A549 (cell line): ENCODE measurements around the gene AGAP3. TPM values are rescaled to one million over a fixed set of nuclear protein-coding genes. Genes with fewer than 3 reads are reported as not detected.

Experiments
- ATAC-seq, 2 experiments: fragments of 200-7000 bp in 1 of 2; fragments of >200 bp in 1 of 2; cut with Nextera tagmentation in 1 of 2; cut with Tn5 transposase in 1 of 2; 3 replicates each; pipeline versions ENCODE4 v1.8.0 to v1.9.1; 2018 to 2020; ENCODE audit warnings: mild to moderate bottlenecking in 1 of 2, moderate library complexity in 1 of 2
- CTCF ChIA-PET: fragments of 300-600 bp; sonication (Branson Sonifier 250); formaldehyde crosslinking; extraction: SDS; loops from one replicate; lab custom pipeline; 2021; ENCODE audit warnings: antibody characterized with exemption, inconsistent platforms; lab: Yijun Ruan, JAX
- POLR2A ChIA-PET: fragments of 350-600 bp; formaldehyde crosslinking; extraction: SDS; loops from one replicate; lab custom pipeline; 2021; ENCODE audit warnings: antibody characterized with exemption, inconsistent platforms; lab: Yijun Ruan, JAX
- DNase-seq, 2 experiments: peaks; one replicate each; pipeline versions ENCODE4 v3.0.0 to v3.0.0-alpha.2; 2011 to 2016; ENCODE audit warnings: low read depth in 1 of 2, low spot score in 1 of 2
- FAIRE-seq: peaks from 2 replicates; lab custom pipeline; 2011; peaks lifted over from hg19 to GRCh38; lab: Jason Lieb, UNC
- H3K27ac ChIP-seq, 2 experiments: fragments of >200 bp; sonication (Bioruptor Twin); formaldehyde crosslinking; 3 replicates each; pipeline ENCODE4 v1.5.1; 2016 to 2017
- H3K4me1 ChIP-seq: fragments of >200 bp; sonication (Bioruptor Twin); formaldehyde crosslinking; 3 replicates; pipeline ENCODE4 v1.6.1; 2016
- H3K4me2 ChIP-seq: fragments of >200 bp; sonication (Bioruptor Twin); formaldehyde crosslinking; 3 replicates; pipeline ENCODE4 v1.6.1; 2016
- H3K4me3 ChIP-seq: fragments of >200 bp; sonication (Bioruptor Twin); formaldehyde crosslinking; 3 replicates; pipeline ENCODE4 v1.5.1; 2016
- H3K9me3 ChIP-seq: fragments of >200 bp; sonication (Bioruptor Twin); formaldehyde crosslinking; 3 replicates; pipeline ENCODE4 v1.6.1; 2016
- BHLHE40 ChIP-seq: IDR thresholded peaks from 2 replicates; pipeline ENCODE4 v1.6.1; 2012; ENCODE audit warnings: low read depth, low read length, inconsistent platforms
- CBX8 ChIP-seq: fragments of 200-600 bp; sonication (generic); IDR thresholded peaks from 2 replicates; pipeline ENCODE4 v1.6.1; 2016
- ELK1 ChIP-seq: fragments of 150-350 bp; IDR thresholded peaks from 2 replicates; pipeline ENCODE4 v1.6.1; 2014; ENCODE audit warnings: low read depth, mild to moderate bottlenecking, low read length
- FOSL2 ChIP-seq, 2 experiments: fragments of 450-650 bp in 1 of 2; fragments of >200 bp in 1 of 2; sonication (Bioruptor Twin) in 1 of 2; formaldehyde crosslinking; IDR thresholded peaks; 2 replicates each; pipeline versions ENCODE4 v1.5.0 to v1.6.1; 2016 to 2020; ENCODE audit warnings: mild to moderate bottlenecking in 1 of 2, moderate library complexity in 1 of 2
- GATA3 ChIP-seq: IDR thresholded peaks from 2 replicates; pipeline ENCODE4 v1.6.1; 2012; ENCODE audit warnings: borderline replicate concordance
- HOXA7 ChIP-seq: fragments of 250-450 bp; sonication (Bioruptor Pico); IDR thresholded peaks from 2 replicates; pipeline ENCODE4 v1.5.0; 2020; ENCODE audit warnings: mild to moderate bottlenecking, moderate library complexity
- HOXB13 ChIP-seq: fragments of 250-450 bp; sonication (Bioruptor Pico); IDR thresholded peaks from 2 replicates; pipeline ENCODE4 v1.5.0; 2020; ENCODE audit warnings: low read depth, mild to moderate bottlenecking, moderate library complexity
- HOXB5 ChIP-seq: fragments of 250-450 bp; sonication (Bioruptor Pico); IDR thresholded peaks from 2 replicates; pipeline ENCODE4 v1.5.0; 2020; ENCODE audit warnings: mild to moderate bottlenecking, moderate library complexity
- JUN ChIP-seq, 2 experiments: fragments of >200 bp; sonication (Bioruptor Twin); formaldehyde crosslinking; IDR thresholded peaks; 2 replicates in 1 of 2; 3 replicates in 1 of 2; pipeline ENCODE4 v1.6.1; 2016 to 2017
- JUNB ChIP-seq: fragments of >200 bp; sonication (Bioruptor Twin); formaldehyde crosslinking; IDR thresholded peaks from 2 replicates; pipeline ENCODE4 v1.6.1; 2016
- MAX ChIP-seq: IDR thresholded peaks from 2 replicates; pipeline ENCODE4 v1.6.1; 2012
- NPAS2 ChIP-seq: fragments of 250-450 bp; sonication (Bioruptor Pico); IDR thresholded peaks from 2 replicates; pipeline ENCODE4 v1.8.0; 2022; ENCODE audit warnings: mild to moderate bottlenecking, moderate library complexity, borderline replicate concordance
- PHF8 ChIP-seq: fragments of 200-600 bp; sonication (generic); IDR thresholded peaks from 2 replicates; pipeline ENCODE4 v1.6.1; 2016; ENCODE audit warnings: low read depth, mild to moderate bottlenecking, antibody characterized with exemption, moderate library complexity, borderline replicate concordance
- POLR2A ChIP-seq: IDR thresholded peaks from 2 replicates; pipeline ENCODE4 v1.6.1; 2012; ENCODE audit warnings: mild to moderate bottlenecking, low read length
- POLR2AphosphoS2 ChIP-seq: conservative IDR thresholded peaks from 2 replicates; pipeline ENCODE4 v1.6.1; 2012; ENCODE audit warnings: low read length, improper control_type of control experiment, inconsistent platforms
- TP53 ChIP-seq: fragments of 250-450 bp; sonication (Bioruptor Pico); IDR thresholded peaks from 2 replicates; pipeline ENCODE4 v1.5.0; 2021; ENCODE audit warnings: mild to moderate bottlenecking, moderate library complexity
- ZFP36 ChIP-seq: fragments of 450-650 bp; IDR thresholded peaks from 2 replicates; pipeline ENCODE4 v1.6.1; 2014; ENCODE audit warnings: borderline replicate concordance; ENCODE audit not compliant: partially characterized antibody
- ZNF302 ChIP-seq: fragments of 250-450 bp; sonication (Bioruptor Pico); IDR thresholded peaks from 2 replicates; pipeline ENCODE4 v1.9.0; 2021; ENCODE audit warnings: inconsistent platforms, mild to moderate bottlenecking, moderate library complexity
- WGBS: methylation state at CpG from one replicate; pipeline ENCODE4 v1.1.6; 2017; ENCODE audit errors: missing lambda C conversion rate; 5-methylcytosine and 5-hydroxymethylcytosine counted together
- polyA plus RNA-seq, 4 experiments: library from polyadenylated mRNA; depleted of rRNA in 3 of 4; stranded (reverse); fragments of >200 nt; fragmentation: RNase III in 1 of 4; extraction: RNeasy Plus Mini Kit Qiagen cat#74134 plus additional on column Dnase treatment in 1 of 4; gene quantifications; 2 replicates in 3 of 4; 3 replicates in 1 of 4; pipeline ENCODE4 v1.2.3, GENCODE V29; 2011 to 2017
- TF ChIP-seq, protein P1 (sequence below): IDR thresholded peaks from 2 replicates; pipeline ENCODE4 v1.6.1; 2012; ENCODE audit warnings: low read depth, borderline replicate concordance

Gene AGAP3
- polyA plus RNA-seq, 2 of the 4 experiments (the other 2 are of a cell fraction) = 33.8 to 45.9 TPM

DNA sequence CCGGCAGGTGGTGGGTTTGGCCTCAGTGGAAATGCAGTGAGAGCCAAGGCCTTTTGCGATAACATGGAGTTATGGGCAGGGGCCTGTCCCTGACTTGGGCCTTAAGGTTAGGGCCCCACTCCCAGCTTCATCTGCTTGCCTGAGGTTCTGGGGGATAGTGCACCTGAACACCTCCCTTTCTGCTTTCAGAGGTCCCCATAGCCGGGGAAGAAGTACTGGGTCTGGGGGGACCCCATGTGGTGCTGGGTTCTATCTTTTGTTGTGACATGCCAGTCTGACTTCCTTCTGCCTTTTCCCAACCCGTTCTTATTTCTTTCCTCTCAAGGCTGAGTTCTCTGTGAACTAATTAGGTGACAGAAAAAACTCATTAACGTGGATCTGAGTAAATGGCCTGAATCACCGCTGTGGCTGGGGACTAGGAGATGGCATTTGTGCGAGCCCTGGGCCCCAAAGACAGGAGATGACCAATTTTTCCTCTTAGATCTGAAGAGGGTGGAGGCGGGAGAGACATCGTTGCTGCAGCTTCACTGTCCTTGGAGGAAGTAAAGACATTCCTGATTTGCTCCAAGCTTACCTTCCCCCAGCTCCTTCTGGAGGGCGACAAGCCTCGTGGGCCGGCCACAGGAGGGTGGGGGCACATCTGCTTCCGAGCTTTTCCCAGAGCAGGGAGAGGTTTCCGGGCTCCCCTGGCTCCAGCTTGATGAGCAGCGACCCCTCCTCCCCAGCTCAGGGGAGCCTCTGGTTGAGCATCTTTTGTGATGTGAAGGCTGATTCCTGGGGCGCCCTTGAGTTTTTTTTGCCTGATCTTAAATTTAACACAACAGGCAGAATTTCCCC, 2.0 kb downstream of the AGAP3 start:
- POLR2A ChIA-PET = no interaction called here
- peaks cover 34% of the 10 kb centered on the region for H3K4me1 ChIP-seq
- TF ChIP-seq ZFP36 (no peak), HOXB5 (CRISPR knock-in tag) (no peak), POLR2AphosphoS2 (no peak)
- TF ChIP-seq, protein P1, sequence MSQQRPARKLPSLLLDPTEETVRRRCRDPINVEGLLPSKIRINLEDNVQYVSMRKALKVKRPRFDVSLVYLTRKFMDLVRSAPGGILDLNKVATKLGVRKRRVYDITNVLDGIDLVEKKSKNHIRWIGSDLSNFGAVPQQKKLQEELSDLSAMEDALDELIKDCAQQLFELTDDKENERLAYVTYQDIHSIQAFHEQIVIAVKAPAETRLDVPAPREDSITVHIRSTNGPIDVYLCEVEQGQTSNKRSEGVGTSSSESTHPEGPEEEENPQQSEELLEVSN = 0 out of 2 replicates have a peak, but pooled peaks have one; percentile 2
- TF ChIP-seq, all 56 proteins: peak for 1
- Histone ChIP-seq H3K4me3 (peak overlapping the region; percentile 86), H3K9me3 (no peaks in the 10 kb centered on the region), H3K4me2 (peak overlapping the region; percentile 97), H3K27ac (peak overlapping the region; percentile 84 to 98)
- 73% methylated on average over 15 of the region's 16 CpGs for WGBS
- FAIRE-seq (no peak), DNase-seq (no peak), ATAC-seq (no peak)
- CTCF ChIA-PET = interaction anchor here (0.7 to 27.1 kb wide), 10 partner anchors 10 to 360 kb away, joined by 3 to 412 read pairs (median 4); no protein-coding TSS in a partner anchor

DNA sequence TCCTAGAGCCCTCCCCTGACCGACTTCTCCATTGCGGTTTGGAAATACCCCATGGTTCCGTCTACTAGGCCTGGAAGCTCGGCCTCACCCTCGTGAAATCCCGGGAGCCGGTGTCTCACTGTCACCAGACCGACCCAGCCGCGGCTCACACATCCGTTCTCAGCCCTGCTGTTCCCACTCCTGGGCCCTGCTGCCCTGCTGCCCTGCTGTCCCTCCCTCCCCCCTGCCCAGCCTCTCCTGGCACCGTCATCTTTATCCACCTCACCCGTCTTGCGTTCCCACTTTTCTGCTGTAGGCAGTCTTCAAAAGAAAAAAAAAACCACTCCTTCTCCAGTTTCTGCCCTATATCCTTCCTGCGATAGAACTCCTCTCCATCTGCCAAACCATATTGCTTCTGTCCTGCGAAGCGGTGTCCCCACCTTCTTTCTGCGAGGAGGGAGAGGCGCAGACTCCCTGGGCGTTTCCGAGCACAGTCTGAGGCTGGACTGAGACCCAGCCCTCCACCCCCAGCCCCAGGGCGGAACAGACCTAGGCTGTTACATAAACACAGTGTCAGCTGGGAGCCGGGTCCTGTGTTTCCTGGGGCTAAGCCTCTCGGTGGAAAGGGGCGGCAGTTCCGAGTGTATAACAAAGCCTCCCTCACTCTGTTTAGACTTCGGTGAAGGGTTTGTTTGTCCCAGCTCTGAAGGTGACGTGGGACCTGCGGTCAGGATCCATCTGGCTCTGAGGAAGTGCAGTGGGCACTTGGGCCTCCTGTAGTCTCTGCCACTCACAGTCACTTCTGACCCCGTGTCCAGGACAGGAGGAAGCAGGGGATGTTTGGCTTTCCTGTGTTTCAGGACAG, 2.8 kb downstream of the AGAP3 start:
- H3K4me1 ChIP-seq = peaks cover 29% of the 10 kb centered on the region
- FAIRE-seq (no peak), ATAC-seq (no peak), DNase-seq (no peak)
- H3K4me2 ChIP-seq = peak overlapping the region; percentile 97
- CTCF ChIA-PET = interaction anchor here (0.5 to 27.1 kb wide), 8 partner anchors 12 to 222 kb away, joined by 3 to 412 read pairs (median 4); no protein-coding TSS in a partner anchor
- POLR2A ChIA-PET = no interaction called here
- H3K27ac ChIP-seq = peak overlapping the region in 1 of 2 experiments; percentile 98; a peak in 3 of 6 replicates
- H3K4me3 ChIP-seq = no peak overlapping the region
- no peak for TF ChIP-seq MAX
- no peak for TF ChIP-seq HOXA7 (CRISPR knock-in tag)
- TF ChIP-seq POLR2A = no peak
- TF ChIP-seq ZNF302 (CRISPR knock-in tag) = no peak
- TF ChIP-seq FOSL2 (IDR thresholded peaks at IDR 0.05) = no peak
- TF ChIP-seq FOSL2 (CRISPR knock-in tag; IDR thresholded peaks at IDR 0.05) = no peak
- no peak for TF ChIP-seq NPAS2 (CRISPR knock-in tag)
- no peak for TF ChIP-seq HOXB13 (CRISPR knock-in tag)
- no peak for TF ChIP-seq PHF8
- no peak for TF ChIP-seq ZFP36
- TF ChIP-seq CBX8 = no peak
- no peak for TF ChIP-seq ELK1
- TF ChIP-seq JUN (IDR thresholded peaks at IDR 0.05) = no peak
- no peak for TF ChIP-seq BHLHE40
- 93% methylated on average over 29 of the region's 30 CpGs for WGBS
- H3K9me3 ChIP-seq = no peaks in the 10 kb centered on the region

- H3K4me1 ChIP-seq = peaks cover 34% of the 10 kb centered on the region
- CTCF ChIA-PET = interaction anchor here (0.5 to 27.1 kb wide), 14 partner anchors 13 to 221 kb away, joined by 3 to 412 read pairs (median 4); partner anchors contain the start of genes ABCB8 and SLC4A2
- POLR2A ChIA-PET = no interaction called here
- H3K4me2 ChIP-seq = no peak overlapping the region
- FAIRE-seq (no peak), ATAC-seq (no peak), DNase-seq (no peak)
- H3K9me3 ChIP-seq = no peaks in the 10 kb centered on the region
- no peak overlapping the region for H3K4me3 ChIP-seq
- TF ChIP-seq GATA3 (no peak), TP53 (CRISPR knock-in tag) (no peak), JUNB (no peak), HOXB13 (CRISPR knock-in tag) (no peak)
- 89% methylated on average over 22 of the region's 22 CpGs for WGBS
- no peak overlapping the region; a peak in 1 of 6 replicates for H3K27ac ChIP-seq
These were observed 3.8 kb downstream of the AGAP3 start for GRCh38 chr7:151089893-151090730.
